ENCODE results near the gene WDR18. TPM values are rescaled to one million over a fixed set of nuclear protein-coding genes. Genes with fewer than 3 reads are reported as not detected.
A peak's percentile ranks its signal among the peaks of the same experiment; 100 is the strongest.

WDR18 gene, protein sequence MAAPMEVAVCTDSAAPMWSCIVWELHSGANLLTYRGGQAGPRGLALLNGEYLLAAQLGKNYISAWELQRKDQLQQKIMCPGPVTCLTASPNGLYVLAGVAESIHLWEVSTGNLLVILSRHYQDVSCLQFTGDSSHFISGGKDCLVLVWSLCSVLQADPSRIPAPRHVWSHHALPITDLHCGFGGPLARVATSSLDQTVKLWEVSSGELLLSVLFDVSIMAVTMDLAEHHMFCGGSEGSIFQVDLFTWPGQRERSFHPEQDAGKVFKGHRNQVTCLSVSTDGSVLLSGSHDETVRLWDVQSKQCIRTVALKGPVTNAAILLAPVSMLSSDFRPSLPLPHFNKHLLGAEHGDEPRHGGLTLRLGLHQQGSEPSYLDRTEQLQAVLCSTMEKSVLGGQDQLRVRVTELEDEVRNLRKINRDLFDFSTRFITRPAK
- 10 to 100 TPM; 47.5 to 55.8 (median 51.3) TPM for total RNA-seq (2021; fragmentation: NEBNext Ultra II Directional; extraction: Animal tissue kit (Norgen Biotek cat#: 25700))
- long read RNA-seq, transcript WDR18-202 (10 exons, 1,608 nt), result major isoform, 90 of 107 reads
- long read RNA-seq, partial matches to known transcripts, result 2 of 107 reads
- long read RNA-seq, other reads (novel, unspliced or antisense), result 13 of 107 reads

DNA sequence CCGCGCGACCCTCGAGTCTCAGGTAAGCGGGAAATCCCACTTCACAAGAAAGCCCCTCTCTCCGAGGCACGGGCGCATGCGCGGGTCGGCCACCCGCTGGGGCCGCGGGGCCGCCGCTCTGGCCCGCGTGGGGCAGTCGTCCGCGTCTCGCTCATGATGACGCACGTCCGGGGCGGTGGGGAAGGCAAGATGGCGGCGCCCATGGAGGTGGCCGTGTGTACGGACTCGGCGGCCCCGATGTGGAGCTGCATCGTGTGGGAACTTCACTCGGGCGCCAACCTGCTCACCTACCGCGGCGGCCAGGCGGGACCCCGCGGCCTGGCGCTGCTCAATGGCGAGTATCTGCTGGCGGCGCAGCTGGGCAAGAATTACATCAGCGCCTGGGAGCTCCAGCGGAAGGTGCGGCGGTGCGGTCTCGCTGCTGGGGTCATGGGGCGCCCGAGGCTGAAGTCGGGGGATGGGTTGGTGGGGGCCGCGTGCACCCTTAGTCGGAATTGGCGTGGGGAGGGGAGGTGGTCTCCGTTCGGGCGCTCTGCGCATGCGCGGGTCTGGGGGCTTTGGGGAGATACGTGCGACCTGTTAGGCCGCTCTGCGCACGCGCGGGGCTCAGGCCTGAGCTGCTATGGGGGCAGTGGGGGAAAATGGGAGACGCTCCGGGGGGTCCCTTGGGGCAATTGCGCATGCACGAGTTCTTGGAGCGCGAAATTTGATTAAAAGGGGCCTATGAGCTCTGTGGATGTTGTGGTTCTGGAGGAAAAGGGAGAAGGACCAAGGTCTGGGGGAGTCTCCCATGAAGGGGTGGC is at the start of gene WDR18:
WDR18 (plus strand) TSS at position 181 of the 803 bp plus-strand sequence; CDS start at position 190, 9 bp downstream.
- peak within 1 kb of the TSS; percentile 95 for H3K27ac Mint-ChIP-seq
- no peaks in the 10 kb centered on the region for H3K9me3 Mint-ChIP-seq
- H3K4me1 Mint-ChIP-seq (ENCODE audit: low read depth), result peaks cover 18% of the 10 kb centered on the region
- peak within 1 kb of the TSS; percentile 95 for H3K4me3 Mint-ChIP-seq
- DNase-seq, result peak; percentile 75
- H3K36me3 Mint-ChIP-seq (ENCODE audit: low read depth), result no peaks in the 10 kb centered on the region; the same call in 1 of the 2 replicates
- peak; percentile 19; the same call in 1 of the 2 replicates for TF ChIP-seq CTCF (IDR thresholded peaks at IDR 0.05)
- peaks cover 16% of the 10 kb centered on the region for H3K27me3 Mint-ChIP-seq (ENCODE audit: insufficient read depth)

DNA sequence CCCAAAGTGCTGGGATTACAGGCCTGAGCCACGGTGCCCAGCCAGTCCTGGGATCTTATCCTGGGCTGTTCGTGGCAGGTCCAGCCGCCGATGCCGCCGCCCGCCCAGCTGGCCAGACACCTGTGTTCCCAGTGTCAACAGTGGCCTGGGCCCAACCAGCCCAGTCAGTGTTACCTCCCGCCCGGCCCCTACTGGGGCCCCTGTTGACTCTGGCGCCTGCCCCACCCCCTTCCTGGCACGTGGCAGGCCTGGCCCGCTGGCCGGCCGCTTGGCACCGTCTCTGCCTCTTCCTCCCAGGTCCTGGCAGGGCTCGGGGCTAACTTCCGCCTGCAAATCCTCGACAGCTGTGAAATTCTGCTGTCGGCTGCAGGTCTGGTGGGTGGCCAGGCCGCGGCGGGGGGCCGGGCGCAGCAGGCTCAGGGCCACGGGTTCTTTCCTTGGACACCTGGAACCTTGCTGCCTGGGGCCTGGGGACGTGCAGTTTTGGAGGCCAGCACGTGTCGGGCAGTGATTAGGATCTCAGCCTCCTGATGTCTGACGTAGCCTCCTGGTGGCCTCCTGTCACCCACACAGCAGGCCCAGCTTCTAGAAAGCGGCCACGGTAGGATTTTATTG is 49.2 kb upstream of the WDR18 start:
- H3K4me1 Mint-ChIP-seq (ENCODE audit: low read depth), result peaks cover 23% of the 10 kb centered on the region
- H3K27ac Mint-ChIP-seq, result peak overlapping the region; percentile 36; the same call in 1 of the 2 replicates
- peaks cover 25% of the 10 kb centered on the region for H3K36me3 Mint-ChIP-seq (ENCODE audit: low read depth)
- no peaks in the 10 kb centered on the region for H3K9me3 Mint-ChIP-seq
- peaks cover 2% of the 10 kb centered on the region for H3K27me3 Mint-ChIP-seq (ENCODE audit: insufficient read depth)
- TF ChIP-seq CTCF (IDR thresholded peaks at IDR 0.05), result no peak
- H3K4me3 Mint-ChIP-seq, result no peak overlapping the region
- DNase-seq, result no peak

DNA sequence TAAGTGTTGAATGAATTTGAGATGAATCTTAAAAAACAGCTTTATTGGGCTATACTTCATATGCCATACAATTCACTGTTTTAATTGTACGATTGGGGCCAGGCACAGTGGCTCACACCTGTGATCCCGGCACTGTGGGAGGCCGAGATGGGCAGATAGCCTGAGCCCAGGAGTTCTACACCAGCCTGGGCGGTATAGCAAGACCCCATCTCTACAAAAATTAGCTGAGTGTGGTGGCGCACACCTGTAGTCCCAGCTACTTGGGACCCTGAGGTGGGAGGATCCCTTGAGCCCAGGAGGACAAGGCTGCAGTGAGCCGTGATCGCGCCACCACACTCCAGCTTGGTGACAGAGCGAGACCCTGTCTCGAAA is 48.0 kb upstream of the WDR18 start:
- H3K9me3 Mint-ChIP-seq, result no peaks in the 10 kb centered on the region
- DNase-seq, result no peak
- no peak overlapping the region for H3K27ac Mint-ChIP-seq
- peaks cover 2% of the 10 kb centered on the region for H3K27me3 Mint-ChIP-seq (ENCODE audit: insufficient read depth)
- TF ChIP-seq CTCF (IDR thresholded peaks at IDR 0.05), result no peak
- peaks cover 28% of the 10 kb centered on the region for H3K4me1 Mint-ChIP-seq (ENCODE audit: low read depth)
- H3K4me3 Mint-ChIP-seq, result no peak overlapping the region
- H3K36me3 Mint-ChIP-seq (ENCODE audit: low read depth), result peaks cover 30% of the 10 kb centered on the region

- Mint-ChIP-seq H3K27ac (no peak overlapping the region), H3K4me3 (no peak overlapping the region), H3K9me3 (no peaks in the 10 kb centered on the region), H3K27me3 (ENCODE audit: insufficient read depth) (peaks cover 1% of the 10 kb centered on the region), H3K36me3 (ENCODE audit: low read depth) (peaks cover 29% of the 10 kb centered on the region), H3K4me1 (ENCODE audit: low read depth) (peaks cover 29% of the 10 kb centered on the region)
- TF ChIP-seq CTCF (IDR thresholded peaks at IDR 0.05), result no peak
- no peak for DNase-seq
Observed at GRCh38 chr19:937259-937694, 46.9 kb upstream of the WDR18 start.

All from HFFc6 (cell line).